ENCODE data around the gene ZMYND8.
"Not testable (repeated sequence)": the region's sequence is repeated elsewhere in the genome, so short reads cannot be mapped to it uniquely, and the experiment has no call there.

Gene ZMYND8

GRCh38 chr20:47282864-47283263 lies 73.6 kb downstream of the ZMYND8 start:
- no peak for DNase-seq (ENCODE audit: extremely low read depth, low read depth)
- no peak for TF ChIP-seq CTCF (IDR thresholded peaks at IDR 0.05; ENCODE audit: low read depth, low read length)

- TF ChIP-seq CTCF (IDR thresholded peaks at IDR 0.05; ENCODE audit: low read depth, low read length): no peak
- DNase-seq (ENCODE audit: extremely low read depth, low read depth): no peak
Observed at GRCh38 chr20:47281376-47281775, 75.1 kb downstream of the ZMYND8 start.

- TF ChIP-seq CTCF (IDR thresholded peaks at IDR 0.05; ENCODE audit: low read depth, low read length): no peak
- DNase-seq (ENCODE audit: extremely low read depth, low read depth): no peak
Observed at GRCh38 chr20:47280668-47281067, 75.8 kb downstream of the ZMYND8 start.

- DNase-seq (ENCODE audit: extremely low read depth, low read depth): no peak
- no peak for TF ChIP-seq CTCF (IDR thresholded peaks at IDR 0.05; ENCODE audit: low read depth, low read length)
Observed at GRCh38 chr20:47280228-47280627, 76.3 kb downstream of the ZMYND8 start.

- no peak for DNase-seq (ENCODE audit: extremely low read depth, low read depth)
- no peak for TF ChIP-seq CTCF (IDR thresholded peaks at IDR 0.05; ENCODE audit: low read depth, low read length)
Observed at GRCh38 chr20:47278907-47279348, 77.6 kb downstream of the ZMYND8 start.

GRCh38 chr20:47277535-47277872 lies 79.0 kb downstream of the ZMYND8 start:
- DNase-seq (ENCODE audit: extremely low read depth, low read depth): not testable (repeated sequence)

- no peak for TF ChIP-seq CTCF (IDR thresholded peaks at IDR 0.05; ENCODE audit: low read depth, low read length)
- no peak for DNase-seq (ENCODE audit: extremely low read depth, low read depth)
Observed at GRCh38 chr20:47276851-47277534, 79.5 kb downstream of the ZMYND8 start.

GRCh38 chr20:47276251-47276650 lies 80.2 kb downstream of the ZMYND8 start:
- no peak for TF ChIP-seq CTCF (IDR thresholded peaks at IDR 0.05; ENCODE audit: low read depth, low read length)
- DNase-seq (ENCODE audit: extremely low read depth, low read depth): no peak
